ENCODE data around the gene RGN.
"Not testable (repeated sequence)": the region's sequence is repeated elsewhere in the genome, so short reads cannot be mapped to it uniquely, and the experiment has no call there.

Gene RGN

DNA sequence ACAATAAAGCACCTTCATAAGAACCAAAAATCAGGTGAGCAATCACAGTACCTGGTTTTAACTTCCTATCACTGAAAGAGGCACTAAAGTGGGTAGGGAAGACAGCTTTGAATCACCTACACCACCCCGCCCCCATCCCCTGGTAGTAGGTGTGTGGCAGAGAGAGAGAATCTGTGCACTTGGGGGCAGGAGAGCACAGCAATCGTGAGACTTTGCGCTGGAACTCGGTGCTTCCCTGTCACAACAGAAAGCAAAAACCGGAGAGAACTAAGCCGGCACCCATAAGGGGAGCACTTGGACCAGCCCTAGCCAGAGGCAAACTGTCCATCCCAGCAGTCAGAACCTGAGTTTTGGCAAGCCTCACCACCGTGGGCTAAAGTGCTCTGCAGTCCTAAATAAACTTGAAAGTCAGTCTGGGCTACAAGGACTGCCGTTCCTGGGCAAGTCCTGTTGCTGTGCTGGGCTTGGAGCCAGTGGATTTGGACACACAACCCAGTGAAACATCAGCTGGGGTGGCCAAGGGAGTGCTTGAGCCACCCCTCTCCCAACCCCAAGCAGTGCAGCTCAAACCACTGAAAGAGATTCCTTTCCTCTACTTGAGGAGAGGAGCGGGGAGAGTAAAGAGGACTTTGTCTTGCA lies 34.2 kb downstream of the RGN start:
- FAIRE-seq (no peak), DNase-seq (ENCODE audit: insufficient read length, low spot score) (no peak)

DNA sequence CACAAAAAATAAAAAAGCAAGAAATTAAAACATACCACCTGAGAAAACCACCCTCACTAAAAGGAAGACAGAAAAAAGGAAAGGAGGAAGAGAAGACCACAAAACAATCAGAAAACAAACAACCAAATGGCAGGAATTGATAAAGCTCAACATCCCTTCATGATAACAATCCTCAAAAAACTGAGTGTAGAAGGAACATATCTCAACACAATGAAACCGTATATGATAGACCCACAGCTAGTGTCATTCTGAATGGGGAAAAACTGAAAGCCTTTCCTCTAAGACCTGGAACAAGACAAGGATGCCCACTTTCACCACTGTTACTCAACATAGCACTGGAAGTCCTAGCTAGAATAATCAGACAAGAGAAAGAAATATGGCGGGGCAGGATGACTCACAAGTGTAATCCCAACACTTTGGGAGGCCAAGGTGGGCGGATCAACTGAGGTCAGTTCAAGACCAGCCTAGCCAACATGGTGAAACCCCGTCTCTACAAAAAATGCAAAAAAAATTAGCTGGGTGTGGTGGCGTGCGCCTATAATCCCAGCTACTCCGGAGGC lies 38.4 kb downstream of the RGN start:
- not testable (repeated sequence) for DNase-seq (ENCODE audit: insufficient read length, low spot score); FAIRE-seq

More for the DNA sequence above, 34.2 kb downstream of the RGN start:
- TF ChIP-seq SPI1 (IDR thresholded peaks at IDR 0.05; ENCODE audit: low read depth, low read length) (no peak), POLR2A (IDR thresholded peaks at IDR 0.05; ENCODE audit: low read depth, low read length) (no peak), POU2F2 (IDR thresholded peaks at IDR 0.05; ENCODE audit: low read depth, low read length) (no peak), PAX5 (IDR thresholded peaks at IDR 0.05; ENCODE audit: insufficient read depth, low read length, severe bottlenecking) (no peak), TAF1 (IDR thresholded peaks at IDR 0.05; ENCODE audit: low read depth, low read length) (no peak), POLR2AphosphoS5 (IDR thresholded peaks at IDR 0.05; ENCODE audit: low read depth, low read length) (no peak)

DNA sequence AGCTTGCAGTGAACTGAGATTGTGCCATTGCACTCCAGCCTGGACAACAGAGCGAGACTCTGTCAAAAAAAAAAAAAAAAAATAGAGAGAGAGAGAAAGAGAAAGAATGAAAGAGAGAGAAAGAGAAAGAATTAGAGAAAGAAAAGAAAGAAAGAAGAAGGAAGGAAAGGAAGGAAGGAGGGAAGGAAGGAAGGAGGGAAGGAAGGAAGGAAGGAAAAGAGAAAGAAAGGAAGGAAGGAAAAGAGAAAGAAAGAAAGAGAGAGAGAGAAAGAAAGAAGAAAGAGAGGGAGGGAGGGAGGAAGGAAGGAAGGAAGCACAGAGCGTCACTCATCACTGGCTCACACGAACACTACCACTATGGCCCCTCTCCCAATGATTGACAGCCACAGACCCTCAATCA lies 46.2 kb downstream of the RGN start:
- DNase-seq (ENCODE audit: insufficient read length, low spot score); FAIRE-seq: not testable (repeated sequence)

DNA sequence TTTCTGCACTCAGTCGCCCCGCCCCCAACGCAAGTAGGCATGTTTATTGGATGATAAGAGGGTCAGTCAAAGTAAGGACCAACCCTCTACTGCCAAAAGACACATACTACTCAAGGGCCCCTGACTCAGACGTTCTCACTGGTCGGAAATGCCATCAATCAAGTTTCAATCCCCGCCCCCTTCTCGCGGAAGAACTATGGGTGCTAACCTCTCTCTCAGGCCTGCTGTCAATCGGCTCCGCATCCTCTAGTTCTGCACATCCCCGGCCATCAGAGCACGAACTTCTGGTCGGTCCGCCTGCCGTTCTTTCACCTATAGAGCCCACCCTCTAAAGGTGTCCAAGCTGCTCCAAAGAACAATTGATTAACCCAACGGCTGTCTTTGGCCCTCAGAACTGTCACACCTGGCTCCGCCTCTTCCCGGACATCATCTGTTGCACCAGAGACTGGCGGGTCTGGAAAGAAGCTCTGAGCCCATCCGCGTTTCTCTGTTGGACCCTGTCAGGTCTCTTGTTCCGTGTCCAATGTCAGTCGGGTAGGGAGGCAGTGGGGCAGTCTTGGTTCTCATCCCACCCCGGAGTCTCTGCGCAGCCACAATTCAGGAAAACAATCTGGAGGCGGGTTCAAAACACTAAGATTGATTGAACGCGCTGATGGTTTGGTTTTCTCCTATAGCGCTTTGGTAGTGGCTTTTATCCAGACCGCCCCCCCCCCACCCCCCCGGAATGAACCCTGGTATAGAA lies 51.1 kb downstream of the RGN start:
- DNase-seq (ENCODE audit: insufficient read length, low spot score) (peak; percentile 42), FAIRE-seq (peak; percentile 95)
- TF ChIP-seq SPI1 (IDR thresholded peaks at IDR 0.05; ENCODE audit: low read depth, low read length) (no peak), PAX5 (IDR thresholded peaks at IDR 0.05; ENCODE audit: insufficient read depth, low read length, severe bottlenecking) (no peak), TAF1 (IDR thresholded peaks at IDR 0.05; ENCODE audit: low read depth, low read length) (peak; percentile 95), POU2F2 (IDR thresholded peaks at IDR 0.05; ENCODE audit: low read depth, low read length) (no peak), POLR2AphosphoS5 (IDR thresholded peaks at IDR 0.05; ENCODE audit: low read depth, low read length) (peak; percentile 77), POLR2A (IDR thresholded peaks at IDR 0.05; ENCODE audit: low read depth, low read length) (peak; percentile 87)

DNA sequence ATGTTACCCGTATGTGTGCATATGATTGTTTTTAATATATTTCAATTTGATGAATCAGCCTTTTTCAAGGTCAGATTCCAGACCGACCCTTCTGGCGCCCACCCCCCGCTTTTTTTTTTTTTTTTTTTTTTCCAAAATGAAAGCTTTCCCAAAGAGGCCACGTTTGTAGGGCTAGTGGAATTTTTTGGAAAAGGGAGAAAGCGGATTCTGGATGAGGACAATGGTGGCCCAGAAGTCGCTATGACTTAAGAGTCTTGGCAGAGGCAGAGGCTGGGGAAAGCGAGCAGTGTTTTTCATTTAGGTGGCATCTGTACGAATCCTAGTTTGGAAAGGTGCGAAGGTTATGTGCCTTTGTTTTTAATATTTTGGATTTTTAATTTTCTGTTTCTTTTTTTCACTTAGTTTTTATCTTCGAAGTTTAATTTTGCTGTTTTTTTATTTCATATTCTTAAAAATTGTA lies 51.7 kb downstream of the RGN start:
- FAIRE-seq (no peak), DNase-seq (ENCODE audit: insufficient read length, low spot score) (no peak)
- no peak for TF ChIP-seq POLR2AphosphoS5 (IDR thresholded peaks at IDR 0.05; ENCODE audit: low read depth, low read length)
- TF ChIP-seq SPI1 (IDR thresholded peaks at IDR 0.05; ENCODE audit: low read depth, low read length): no peak
- no peak for TF ChIP-seq POLR2A (IDR thresholded peaks at IDR 0.05; ENCODE audit: low read depth, low read length)
- TF ChIP-seq PAX5 (IDR thresholded peaks at IDR 0.05; ENCODE audit: insufficient read depth, low read length, severe bottlenecking): no peak
- TF ChIP-seq TAF1 (IDR thresholded peaks at IDR 0.05; ENCODE audit: low read depth, low read length): no peak
- TF ChIP-seq POU2F2 (IDR thresholded peaks at IDR 0.05; ENCODE audit: low read depth, low read length): no peak

DNA sequence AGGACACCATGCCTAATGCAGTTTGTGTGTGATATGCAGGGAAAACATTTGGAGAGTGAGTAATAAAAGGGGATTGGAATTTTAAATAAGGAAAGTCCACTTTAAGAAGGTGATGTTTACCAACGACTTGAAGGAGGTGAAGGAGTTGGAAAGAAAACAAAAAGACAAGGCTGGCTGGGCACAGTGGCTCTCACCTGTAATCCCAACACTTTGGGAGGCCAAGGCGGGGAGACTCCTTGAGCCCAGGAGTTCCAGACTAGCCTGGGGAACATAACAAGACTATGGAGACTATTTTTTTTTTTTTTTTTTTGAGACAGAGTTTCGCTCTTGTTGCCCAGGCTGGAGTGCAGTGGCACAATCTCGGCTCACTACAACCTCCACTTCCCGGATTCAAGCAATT lies 55.2 kb downstream of the RGN start:
- no peak for FAIRE-seq
- DNase-seq (ENCODE audit: insufficient read length, low spot score): no peak
- no peak for TF ChIP-seq POLR2A (IDR thresholded peaks at IDR 0.05; ENCODE audit: low read depth, low read length)
- no peak for TF ChIP-seq PAX5 (IDR thresholded peaks at IDR 0.05; ENCODE audit: insufficient read depth, low read length, severe bottlenecking)

DNA sequence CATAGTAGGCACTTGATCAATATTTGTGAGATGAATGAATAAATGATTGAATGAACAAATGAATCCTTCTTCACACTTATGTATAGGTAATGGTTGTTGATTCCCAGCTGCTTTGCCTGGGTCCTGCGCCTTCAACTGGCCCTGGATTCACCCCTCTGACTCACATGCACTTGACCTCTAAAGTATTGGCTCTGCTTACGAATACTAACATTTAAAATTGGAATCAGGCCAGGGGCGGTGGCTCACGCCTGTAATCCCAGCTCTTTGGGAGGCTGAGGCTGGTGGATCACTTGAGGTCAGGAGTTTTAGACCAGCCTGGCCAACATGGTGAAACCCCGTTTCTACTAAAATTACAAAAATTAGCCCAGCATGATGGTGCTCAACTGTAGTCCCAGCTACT lies 57.4 kb downstream of the RGN start:
- FAIRE-seq; DNase-seq (ENCODE audit: insufficient read length, low spot score): not testable (repeated sequence)

DNA sequence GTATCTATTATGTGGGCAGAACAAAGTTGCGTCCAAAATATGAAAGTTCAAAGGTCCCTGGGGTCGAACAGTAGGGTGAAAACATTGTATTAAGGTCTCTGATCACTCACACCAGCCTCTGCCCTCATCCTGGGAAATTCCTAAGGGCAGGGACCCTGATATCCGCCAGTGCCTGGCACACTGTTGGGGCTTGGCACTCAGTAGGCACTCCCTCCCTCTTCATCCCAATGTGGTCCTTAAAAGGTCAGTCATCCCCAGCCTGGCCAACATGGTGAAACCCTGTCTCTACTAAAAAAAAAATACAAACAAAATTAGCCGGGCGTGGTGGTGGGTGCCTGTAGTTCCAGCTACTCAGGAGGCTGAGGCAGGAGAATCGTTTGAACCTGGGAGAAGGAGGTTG lies 59.9 kb downstream of the RGN start:
- TF ChIP-seq PAX5 (IDR thresholded peaks at IDR 0.05; ENCODE audit: insufficient read depth, low read length, severe bottlenecking) (no peak), TAF1 (IDR thresholded peaks at IDR 0.05; ENCODE audit: low read depth, low read length) (no peak), SPI1 (IDR thresholded peaks at IDR 0.05; ENCODE audit: low read depth, low read length) (no peak), POLR2A (IDR thresholded peaks at IDR 0.05; ENCODE audit: low read depth, low read length) (no peak), POLR2AphosphoS5 (IDR thresholded peaks at IDR 0.05; ENCODE audit: low read depth, low read length) (no peak), POU2F2 (IDR thresholded peaks at IDR 0.05; ENCODE audit: low read depth, low read length) (no peak)
- FAIRE-seq (no peak), DNase-seq (ENCODE audit: insufficient read length, low spot score) (no peak)
